Panc1 (cell line): ENCODE results near the gene CDH13.

Experiments used
- CTCF ChIP-seq: fragments of 450-650 bp; IDR thresholded peaks from 2 replicates; pipeline ENCODE4 v1.5.1; 2017; ENCODE audit warnings: mild to moderate bottlenecking
- POLR2AphosphoS5 ChIP-seq: IDR thresholded peaks from 2 replicates; pipeline ENCODE4 v1.6.1; 2012; ENCODE audit warnings: mild to moderate bottlenecking, low read depth, low read length, moderate library complexity

GRCh38 chr16:82999711-83000110 is 372.9 kb downstream of the CDH13 start:
- TF ChIP-seq CTCF (no peak), POLR2AphosphoS5 (no peak)
